Lower leg skin (tissue), 4 donors: Measurements from ENCODE around the gene NT5DC1. TPM values are rescaled to one million over a fixed set of nuclear protein-coding genes. Genes with fewer than 3 reads are reported as not detected.
"Not testable (repeated sequence)": the region's sequence is repeated elsewhere in the genome, so short reads cannot be mapped to it uniquely, and the experiment has no call there.

Source experiments
- DNase-seq, 2 donors: peaks; one replicate each; pipeline ENCODE4 v3.0.0-alpha.2; 2019; ENCODE audit warnings: low spot score in 2 of 2
- H3K4me3 ChIP-seq: fragments of 200-600 bp; sonication (generic); 2 replicates; pipeline ENCODE4 v1.5.1; 2017; ENCODE audit warnings: mild to moderate bottlenecking, low read depth; ENCODE audit not compliant: poor library complexity, severe bottlenecking
- CTCF ChIP-seq, 3 donors: fragments of 450-650 bp; IDR thresholded peaks; one replicate each; pipeline ENCODE4 v1.5.1; 2016; ENCODE audit warnings: antibody characterized with exemption in 3 of 3, mild to moderate bottlenecking in 3 of 3, moderate library complexity in 2 of 3
- POLR2A ChIP-seq, 2 donors: fragments of 450-650 bp; IDR thresholded peaks; one replicate each; pipeline ENCODE4 v1.6.1; 2016 to 2017; ENCODE audit warnings: antibody characterized with exemption in 2 of 2, mild to moderate bottlenecking in 1 of 2, moderate library complexity in 1 of 2
- WGBS, 2 donors: methylation state at CpG; one replicate each; pipeline ENCODE4 v1.1.5; 2018; 5-methylcytosine and 5-hydroxymethylcytosine counted together
- intact Hi-C: fragments of 100-400 bp; cut with DNase I; formaldehyde crosslinking; loops from one replicate; pipeline ENCODE4 v1.15.0; 2023; ENCODE audit warnings: low total_unique reads
- total RNA-seq, 4 donors: library from RNA; depleted of rRNA; stranded (reverse); fragments of >200 nt; gene quantifications; one replicate each; pipeline ENCODE4 v1.1.0, GENCODE V29; 2016

Gene NT5DC1
- total RNA-seq, 4 donors from 2014 or later: 7.7 to 25.0 (median 12.3) TPM

GRCh38 chr6:116083052-116083451, 17.6 kb upstream of the NT5DC1 start:
- no peak overlapping the region for H3K4me3 ChIP-seq
- DNase-seq: no peak
- TF ChIP-seq CTCF (IDR thresholded peaks at IDR 0.05) (no peak), POLR2A (IDR thresholded peaks at IDR 0.05) (no peak)
- 89 to 91% methylated on average over 5 of the region's 5 CpGs for WGBS, 2 donors
- intact Hi-C loops: no loop called here

GRCh38 chr6:116084284-116084683, 16.4 kb upstream of the NT5DC1 start:
- WGBS, 2 donors: 86 to 92% methylated on average over 2 of the region's 2 CpGs
- H3K4me3 ChIP-seq: no peak overlapping the region
- TF ChIP-seq CTCF (IDR thresholded peaks at IDR 0.05): no peak
- TF ChIP-seq POLR2A (IDR thresholded peaks at IDR 0.05): no peak
- no peak for DNase-seq
- intact Hi-C loops: no loop called here

GRCh38 chr6:116087437-116088027, 13.1 kb upstream of the NT5DC1 start:
- 55 to 57% methylated on average over 4 of the region's 4 CpGs for WGBS, 2 donors
- H3K4me3 ChIP-seq: no peak overlapping the region
- DNase-seq: no peak
- intact Hi-C loops: no loop called here
- TF ChIP-seq CTCF (IDR thresholded peaks at IDR 0.05): no peak
- no peak for TF ChIP-seq POLR2A (IDR thresholded peaks at IDR 0.05)

GRCh38 chr6:116088946-116089345, 11.7 kb upstream of the NT5DC1 start:
- intact Hi-C loops: no loop called here
- no peak for DNase-seq
- no peak overlapping the region for H3K4me3 ChIP-seq

GRCh38 chr6:116090251-116090650, 10.4 kb upstream of the NT5DC1 start:
- intact Hi-C loops: loop anchor here (10.0 kb wide), 1 partner anchor 75 kb away; no protein-coding TSS in a partner anchor
- DNase-seq: no peak
- TF ChIP-seq POLR2A (IDR thresholded peaks at IDR 0.05) (no peak), CTCF (IDR thresholded peaks at IDR 0.05) (no peak)
- no peak overlapping the region for H3K4me3 ChIP-seq
- WGBS, 2 donors: 80 to 93% methylated on average over 2 of the region's 2 CpGs

More at GRCh38 chr6:116088946-116089345, 11.7 kb upstream of the NT5DC1 start:
- TF ChIP-seq POLR2A (IDR thresholded peaks at IDR 0.05) (no peak), CTCF (IDR thresholded peaks at IDR 0.05) (no peak)

- intact Hi-C loops: loop anchor here (10.0 kb wide), 1 partner anchor 79 kb away; no protein-coding TSS in a partner anchor
- TF ChIP-seq POLR2A (IDR thresholded peaks at IDR 0.05) (no peak), CTCF (IDR thresholded peaks at IDR 0.05) (no peak)
- no peak for DNase-seq
- H3K4me3 ChIP-seq: no peak overlapping the region
- WGBS, 2 donors: 93 to 96% methylated on average over 7 of the region's 7 CpGs
Observed at GRCh38 chr6:116094041-116094440, 6.6 kb upstream of the NT5DC1 start.

GRCh38 chr6:116096048-116096759, 4.4 kb upstream of the NT5DC1 start:
- DNase-seq, H3K4me3 ChIP-seq: not testable (repeated sequence)
- WGBS, 2 donors: 91 to 95% methylated on average over 9 of the region's 9 CpGs
- intact Hi-C loops: loop anchor here (10.0 kb wide), 1 partner anchor 81 kb away; no protein-coding TSS in a partner anchor
